HepG2 (cell line): ENCODE data around the gene NUAK2.

ENCODE experiments used
- ARNTL ChIP-seq: sonication (generic); formaldehyde crosslinking; IDR thresholded peaks from 2 replicates; pipeline ENCODE4 v1.4.0; 2020; ENCODE audit warnings: mild to moderate bottlenecking, missing genetic modification reagents
- CTCF ChIP-seq: sonication (generic); formaldehyde crosslinking; IDR thresholded peaks from 2 replicates; pipeline ENCODE4 v1.5.0; 2020; ENCODE audit warnings: mild to moderate bottlenecking, missing genetic modification reagents, moderate library complexity
- EP300 ChIP-seq, 3 experiments: sonication (generic) in 1 of 3; formaldehyde crosslinking in 1 of 3; IDR thresholded peaks; 2 replicates each; pipeline versions ENCODE4 v1.5.1 to v1.6.1; 2011 to 2020; ENCODE audit warnings: low read depth in 2 of 3, low read length in 2 of 3, borderline replicate concordance in 1 of 3, improper control_type of control experiment in 1 of 3, mild to moderate bottlenecking in 1 of 3, missing genetic modification reagents in 1 of 3, moderate library complexity in 1 of 3
- MTA3 ChIP-seq: sonication (generic); formaldehyde crosslinking; IDR thresholded peaks from 2 replicates; pipeline ENCODE4 v1.4.0; 2020; ENCODE audit warnings: missing genetic modification reagents
- PHF8 ChIP-seq: sonication (generic); formaldehyde crosslinking; IDR thresholded peaks from 2 replicates; pipeline ENCODE4 v1.5.0; 2020; ENCODE audit warnings: missing genetic modification reagents
- POLR2A ChIP-seq, 2 experiments: IDR thresholded peaks; 2 replicates each; pipeline ENCODE4 v1.6.1; 2011; ENCODE audit warnings: low read depth in 2 of 2, low read length in 2 of 2, mild to moderate bottlenecking in 1 of 2, moderate library complexity in 1 of 2; ENCODE audit not compliant: insufficient read depth in 1 of 2
- RXRA ChIP-seq: sonication (generic); formaldehyde crosslinking; IDR thresholded peaks from 2 replicates; pipeline ENCODE4 v1.5.1; 2020; ENCODE audit warnings: missing genetic modification reagents
- TAF15 ChIP-seq: fragments of 200-400 bp; formaldehyde crosslinking; IDR thresholded peaks from one replicate; pipeline ENCODE4 v1.6.1; 2018; ENCODE audit warnings: mild to moderate bottlenecking, low read depth, low read length; ENCODE audit not compliant: poor library complexity, severe bottlenecking
- ZBTB21 ChIP-seq: sonication (generic); formaldehyde crosslinking; IDR thresholded peaks from 2 replicates; pipeline ENCODE4 v1.4.0; 2020; ENCODE audit warnings: missing genetic modification reagents
- ZNF644 ChIP-seq: IDR thresholded peaks from 2 replicates; pipeline ENCODE4 v1.6.1; 2016; ENCODE audit warnings: low read depth

GRCh38 chr1:205275916-205276688 is 45.4 kb downstream of the NUAK2 start:
- no peak for TF ChIP-seq ARNTL (CRISPR knock-in tag)
- no peak for TF ChIP-seq MTA3 (CRISPR knock-in tag)
- no peak for TF ChIP-seq ZBTB21
- TF ChIP-seq EP300 (IDR thresholded peaks at IDR 0.05; ENCODE audit: low read depth in 2 of 2, low read length in 2 of 2) = no peak
- TF ChIP-seq EP300 (CRISPR knock-in tag; IDR thresholded peaks at IDR 0.05; ENCODE audit: borderline replicate concordance) = no peak
- TF ChIP-seq POLR2A (IDR thresholded peaks at IDR 0.05; ENCODE audit: insufficient read depth in 1 of 2, low read depth in 2 of 2, low read length in 2 of 2) = no peak
- TF ChIP-seq CTCF (CRISPR knock-in tag) = no peak
- no peak for TF ChIP-seq RXRA
- no peak for TF ChIP-seq TAF15
- no peak for TF ChIP-seq PHF8 (CRISPR knock-in tag)
- no peak for TF ChIP-seq ZNF644 (CRISPR knock-in tag)
